HepG2 (cell line): Measurements from ENCODE around the gene PRKAG3. TPM values are rescaled to one million over a fixed set of nuclear protein-coding genes. Genes with fewer than 3 reads are reported as not detected.

Experiments used
- ATAC-seq: fragments of 200-7000 bp; cut with Tn5 transposase; 3 replicates; pipeline ENCODE4 v1.9.1; 2020; ENCODE audit warnings: mild to moderate bottlenecking, moderate library complexity
- BruUV-seq: library from RNA; stranded (reverse); fragments of 400-500 nt; replicated peaks from 2 replicates; lab custom pipeline; 2021; lab: Mats Ljungman, UMichigan
- CTCF ChIA-PET: fragments of 300-600 bp; formaldehyde crosslinking; extraction: SDS; loops from one replicate; lab custom pipeline; 2021; ENCODE audit warnings: low total read pairs, inconsistent platforms, low intra/inter-chr PET ratio; lab: Yijun Ruan, JAX
- POLR2A ChIA-PET: fragments of 350-600 bp; sonication (Branson Sonifier 250); formaldehyde crosslinking; loops from one replicate; lab custom pipeline; 2020; ENCODE audit warnings: antibody characterized with exemption, inconsistent platforms; lab: Yijun Ruan, JAX
- DNase-seq: peaks from one replicate; pipeline ENCODE4 v3.0.0-alpha.2; 2015; ENCODE audit warnings: low spot score
- FAIRE-seq: peaks from 3 replicates; lab custom pipeline; 2011; peaks lifted over from hg19 to GRCh38; lab: Jason Lieb, UNC
- H2AFZ ChIP-seq: one replicate; pipeline ENCODE4 v1.6.1; 2011; ENCODE audit warnings: low read length, inconsistent platforms
- H3K27ac ChIP-seq: fragments of 300-600 bp; 3 replicates; pipeline ENCODE4 v1.8.0; 2011; ENCODE audit warnings: mixed run types, mild to moderate bottlenecking, mixed read lengths, low read length, inconsistent platforms; ENCODE audit not compliant: insufficient read depth; ENCODE audit errors: extremely low read length
- H3K27me3 ChIP-seq, 2 experiments: fragments of 200-600 bp in 1 of 2; 2 replicates in 1 of 2; 3 replicates in 1 of 2; pipeline versions ENCODE4 v1.6.0 to v1.8.0; 2011; ENCODE audit warnings: low read length in 2 of 2, mild to moderate bottlenecking in 2 of 2, moderate library complexity in 2 of 2, inconsistent platforms in 1 of 2; ENCODE audit not compliant: insufficient read depth in 2 of 2, control insufficient read depth in 1 of 2
- H3K36me3 ChIP-seq, 2 experiments: fragments of 200-600 bp in 1 of 2; replicated peaks in 1 of 2; 2 replicates in 1 of 2; 3 replicates in 1 of 2; pipeline versions ENCODE4 v1.5.1 to v1.8.0; 2011; ENCODE audit warnings: low read length in 2 of 2, inconsistent platforms in 1 of 2; ENCODE audit not compliant: insufficient read depth in 2 of 2, control insufficient read depth in 1 of 2
- H3K4me1 ChIP-seq: 2 replicates; pipeline ENCODE4 v1.5.1; 2012; ENCODE audit warnings: low read length, inconsistent platforms; ENCODE audit not compliant: insufficient read depth
- H3K4me2 ChIP-seq: 2 replicates; pipeline ENCODE4 v1.6.0; 2011; ENCODE audit warnings: low read depth, low read length, inconsistent platforms
- H3K4me3 ChIP-seq, 3 experiments: fragments of 200-600 bp in 1 of 3; sonication (generic), shearing (Covaris generic) in 1 of 3; replicated peaks in 1 of 3; 2 replicates each; pipeline ENCODE4 v1.5.1; 2011 to 2016; ENCODE audit warnings: low read length in 3 of 3, inconsistent platforms in 2 of 3, low read depth in 2 of 3, mild to moderate bottlenecking in 2 of 3, control low read depth in 1 of 3, mixed read lengths in 1 of 3; ENCODE audit not compliant: insufficient read depth in 1 of 3
- H3K79me2 ChIP-seq: one replicate; pipeline ENCODE4 v1.6.1; 2011; ENCODE audit warnings: low read length, inconsistent platforms; ENCODE audit not compliant: insufficient read depth
- H3K9ac ChIP-seq: 2 replicates; pipeline ENCODE4 v1.6.0; 2011; ENCODE audit warnings: mild to moderate bottlenecking, low read depth, low read length, inconsistent platforms; ENCODE audit not compliant: insufficient read depth
- H3K9me3 ChIP-seq: 2 replicates; pipeline ENCODE4 v1.5.1; 2012; ENCODE audit warnings: mild to moderate bottlenecking, low read length
- H4K20me1 ChIP-seq: 2 replicates; pipeline ENCODE4 v1.6.0; 2011; ENCODE audit warnings: inconsistent platforms, mild to moderate bottlenecking, low read length, moderate library complexity; ENCODE audit not compliant: insufficient read depth
- ATF1 ChIP-seq: IDR thresholded peaks from 2 replicates; pipeline ENCODE4 v1.6.1; 2016; ENCODE audit warnings: mild to moderate bottlenecking, control low read depth
- BHLHE40 ChIP-seq: IDR thresholded peaks from 2 replicates; pipeline ENCODE4 v1.6.1; 2011; ENCODE audit warnings: low read length, improper control_type of control experiment
- CENPT ChIP-seq: sonication (generic); formaldehyde crosslinking; IDR thresholded peaks from 2 replicates; pipeline ENCODE4 v1.8.0; 2022; ENCODE audit warnings: low read depth, mild to moderate bottlenecking, moderate library complexity, missing genetic modification reagents
- CENPX ChIP-seq: sonication (generic); formaldehyde crosslinking; IDR thresholded peaks from 2 replicates; pipeline ENCODE4 v1.9.0; 2021; ENCODE audit warnings: mild to moderate bottlenecking, missing genetic modification reagents, moderate library complexity
- DMAP1 ChIP-seq: IDR thresholded peaks from 2 replicates; pipeline ENCODE4 v1.6.1; 2016
- MTF2 ChIP-seq: sonication (generic); formaldehyde crosslinking; IDR thresholded peaks from 2 replicates; pipeline ENCODE4 v1.5.0; 2020; ENCODE audit warnings: missing genetic modification reagents, borderline replicate concordance
- NCOA2 ChIP-seq: sonication (generic); formaldehyde crosslinking; IDR thresholded peaks from 2 replicates; pipeline ENCODE4 v1.8.0; 2022; ENCODE audit warnings: inconsistent platforms
- PHF21A ChIP-seq: sonication (generic); formaldehyde crosslinking; IDR thresholded peaks from 2 replicates; pipeline ENCODE4 v1.5.0; 2020; ENCODE audit warnings: mild to moderate bottlenecking, missing genetic modification reagents
- SNAPC2 ChIP-seq: sonication (generic); formaldehyde crosslinking; IDR thresholded peaks from 2 replicates; pipeline ENCODE4 v1.8.1; 2022; ENCODE audit warnings: mild to moderate bottlenecking, missing genetic modification reagents
- TMF1 ChIP-seq: sonication (generic); formaldehyde crosslinking; IDR thresholded peaks from 2 replicates; pipeline ENCODE4 v1.8.1; 2022; ENCODE audit warnings: low read depth, missing genetic modification reagents
- TP53 ChIP-seq: sonication (generic); formaldehyde crosslinking; conservative IDR thresholded peaks from 2 replicates; pipeline ENCODE4 v1.4.0; 2020; ENCODE audit warnings: missing genetic modification reagents
- YEATS2 ChIP-seq: sonication (generic); formaldehyde crosslinking; IDR thresholded peaks from 2 replicates; pipeline ENCODE4 v1.4.0; 2020; ENCODE audit warnings: missing genetic modification reagents, borderline replicate concordance
- ZFP82 ChIP-seq: sonication (generic); formaldehyde crosslinking; IDR thresholded peaks from 2 replicates; pipeline ENCODE4 v1.5.1; 2020; ENCODE audit warnings: mild to moderate bottlenecking, missing genetic modification reagents, borderline replicate concordance
- ZNF333 ChIP-seq: sonication (generic); formaldehyde crosslinking; IDR thresholded peaks from 2 replicates; pipeline ENCODE4 v1.4.0; 2020; ENCODE audit warnings: mild to moderate bottlenecking, missing genetic modification reagents, borderline replicate concordance
- ZNF468 ChIP-seq: sonication (generic); formaldehyde crosslinking; IDR thresholded peaks from 2 replicates; pipeline ENCODE4 v1.8.0; 2022; ENCODE audit warnings: mild to moderate bottlenecking, moderate library complexity, missing genetic modification reagents
- ZNF775 ChIP-seq: sonication (generic); formaldehyde crosslinking; IDR thresholded peaks from 2 replicates; pipeline ENCODE4 v1.4.0; 2020; ENCODE audit warnings: missing genetic modification reagents, mild to moderate bottlenecking, moderate library complexity, borderline replicate concordance
- WGBS: methylation state at CpG from one replicate; pipeline ENCODE4 v1.1.6; 2017; ENCODE audit warnings: low lambda C conversion rate; 5-methylcytosine and 5-hydroxymethylcytosine counted together
- in situ Hi-C: cut with HindIII; loops from 2 replicates; pipeline ENCODE4 v1.10.0; 2017; ENCODE audit warnings: low pct_unique_long_range_greater_than_20kb; ENCODE audit not compliant: extremely low pct_ligation_motif_present
- intact Hi-C: fragments of 100-400 bp; cut with micrococcal nuclease; formaldehyde crosslinking; loops from one replicate; pipeline ENCODE4 v1.10.0; 2022; ENCODE audit not compliant: unreplicated experiment
- polyA plus RNA-seq, 8 experiments: library from polyadenylated mRNA; depleted of rRNA in 3 of 8; stranded (reverse) in 7 of 8; unstranded in 1 of 8; fragments of >200 nt; fragmentation: Illumina TruSeq in 4 of 8; extraction: Trizol in 4 of 8; gene quantifications; 2 replicates each; pipeline versions ENCODE4 v1.2.1 to v1.2.3, GENCODE V29; 2011 to 2016; ENCODE audit warnings: low read depth in 4 of 8, missing spikeins in 1 of 8, mixed read lengths in 1 of 8; ENCODE audit not compliant: insufficient read depth in 1 of 8
- total RNA-seq, 5 experiments: library from RNA; depleted of rRNA; stranded (reverse); fragments of >200 nt; fragmentation: Illumina TruSeq; extraction: Trizol; gene quantifications; 2 replicates each; pipeline ENCODE4 v1.2.3, GENCODE V29; 2016; ENCODE audit warnings: low read depth in 1 of 5
- TF ChIP-seq, protein P1 (sequence below): sonication (generic); formaldehyde crosslinking; IDR thresholded peaks from 2 replicates; pipeline ENCODE4 v1.4.0; 2020; ENCODE audit warnings: mild to moderate bottlenecking, missing genetic modification reagents
- TF ChIP-seq, protein P2 (sequence below): sonication (generic); formaldehyde crosslinking; IDR thresholded peaks from 2 replicates; pipeline ENCODE4 v1.8.0; 2022; ENCODE audit warnings: mild to moderate bottlenecking, missing genetic modification reagents, moderate library complexity
- TF ChIP-seq, protein P3 (sequence below): sonication (generic); formaldehyde crosslinking; IDR thresholded peaks from 2 replicates; pipeline ENCODE4 v1.4.0; 2020; ENCODE audit warnings: missing genetic modification reagents, borderline replicate concordance

PRKAG3 gene
- total and polyA plus RNA-seq, 2 of the 13 experiments (the other 11 are each of a cell fraction or from before 2014, with no cell fraction given): not detected

DNA sequence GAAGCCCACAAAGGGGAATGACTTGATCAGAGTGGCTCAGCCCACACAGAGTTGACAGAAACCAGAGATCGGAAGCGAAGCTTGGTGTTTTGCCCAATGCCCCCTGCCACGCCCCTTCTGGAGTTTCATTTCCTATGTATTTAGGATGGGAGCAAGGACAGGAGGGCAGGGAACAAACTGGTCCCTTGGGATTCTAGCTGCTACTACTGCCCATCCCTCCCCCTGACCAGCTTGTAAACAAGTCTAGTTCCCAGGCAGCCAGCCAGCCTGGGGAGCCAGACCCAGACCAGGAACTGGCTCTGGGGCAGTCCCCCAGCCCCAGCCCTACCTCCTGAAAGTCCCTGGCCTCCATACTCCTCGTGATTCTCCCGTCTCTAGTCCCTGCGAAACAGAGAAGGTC lies 36.3 kb upstream of the PRKAG3 start:
- Histone ChIP-seq H2AFZ (no peak overlapping the region), H3K4me1 (no peaks in the 10 kb centered on the region; the same call in 1 of the 2 replicates), H3K9ac (no peak overlapping the region), H3K27ac (no peak overlapping the region), H3K79me2 (no peaks in the 10 kb centered on the region), H3K4me3 (no peak overlapping the region), H3K27me3 (peaks cover 11 to 89% of the 10 kb centered on the region in 2 experiments; a peak in 4 of 5 replicates), H3K9me3 (no peaks in the 10 kb centered on the region)
- no peak for ATAC-seq
- intact Hi-C loops: loop anchor here (10.0 kb wide), 2 partner anchors 87 to 117 kb away; partner anchors contain the start of genes CDK5R2 and FEV
- WGBS: 4% methylated on average over 6 of the region's 6 CpGs
- no peak for FAIRE-seq
- POLR2A ChIA-PET: no interaction called here
- in situ Hi-C loops: no loop called here
- no TSS peak for BruUV-seq
- CTCF ChIA-PET: no interaction called here
- TF ChIP-seq, protein P1, sequence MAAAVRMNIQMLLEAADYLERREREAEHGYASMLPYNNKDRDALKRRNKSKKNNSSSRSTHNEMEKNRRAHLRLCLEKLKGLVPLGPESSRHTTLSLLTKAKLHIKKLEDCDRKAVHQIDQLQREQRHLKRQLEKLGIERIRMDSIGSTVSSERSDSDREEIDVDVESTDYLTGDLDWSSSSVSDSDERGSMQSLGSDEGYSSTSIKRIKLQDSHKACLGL (CRISPR knock-in tag): no peak
- no peak for TF ChIP-seq ZNF468 (CRISPR knock-in tag)
- no peak for TF ChIP-seq TP53 (CRISPR knock-in tag)
- no peak for TF ChIP-seq BHLHE40
- TF ChIP-seq, protein P2, sequence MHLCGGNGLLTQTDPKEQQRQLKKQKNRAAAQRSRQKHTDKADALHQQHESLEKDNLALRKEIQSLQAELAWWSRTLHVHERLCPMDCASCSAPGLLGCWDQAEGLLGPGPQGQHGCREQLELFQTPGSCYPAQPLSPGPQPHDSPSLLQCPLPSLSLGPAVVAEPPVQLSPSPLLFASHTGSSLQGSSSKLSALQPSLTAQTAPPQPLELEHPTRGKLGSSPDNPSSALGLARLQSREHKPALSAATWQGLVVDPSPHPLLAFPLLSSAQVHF (CRISPR knock-in tag): no peak
- TF ChIP-seq TMF1 (CRISPR knock-in tag): no peak
- no peak for TF ChIP-seq ZNF775 (CRISPR knock-in tag)
- TF ChIP-seq ZFP82 (CRISPR knock-in tag): no peak
- TF ChIP-seq ATF1 (CRISPR knock-in tag): no peak
- no peak for TF ChIP-seq SNAPC2 (CRISPR knock-in tag)
- no peak for TF ChIP-seq YEATS2 (CRISPR knock-in tag)
- no peak for TF ChIP-seq ZNF333 (CRISPR knock-in tag)
- TF ChIP-seq, protein P3, sequence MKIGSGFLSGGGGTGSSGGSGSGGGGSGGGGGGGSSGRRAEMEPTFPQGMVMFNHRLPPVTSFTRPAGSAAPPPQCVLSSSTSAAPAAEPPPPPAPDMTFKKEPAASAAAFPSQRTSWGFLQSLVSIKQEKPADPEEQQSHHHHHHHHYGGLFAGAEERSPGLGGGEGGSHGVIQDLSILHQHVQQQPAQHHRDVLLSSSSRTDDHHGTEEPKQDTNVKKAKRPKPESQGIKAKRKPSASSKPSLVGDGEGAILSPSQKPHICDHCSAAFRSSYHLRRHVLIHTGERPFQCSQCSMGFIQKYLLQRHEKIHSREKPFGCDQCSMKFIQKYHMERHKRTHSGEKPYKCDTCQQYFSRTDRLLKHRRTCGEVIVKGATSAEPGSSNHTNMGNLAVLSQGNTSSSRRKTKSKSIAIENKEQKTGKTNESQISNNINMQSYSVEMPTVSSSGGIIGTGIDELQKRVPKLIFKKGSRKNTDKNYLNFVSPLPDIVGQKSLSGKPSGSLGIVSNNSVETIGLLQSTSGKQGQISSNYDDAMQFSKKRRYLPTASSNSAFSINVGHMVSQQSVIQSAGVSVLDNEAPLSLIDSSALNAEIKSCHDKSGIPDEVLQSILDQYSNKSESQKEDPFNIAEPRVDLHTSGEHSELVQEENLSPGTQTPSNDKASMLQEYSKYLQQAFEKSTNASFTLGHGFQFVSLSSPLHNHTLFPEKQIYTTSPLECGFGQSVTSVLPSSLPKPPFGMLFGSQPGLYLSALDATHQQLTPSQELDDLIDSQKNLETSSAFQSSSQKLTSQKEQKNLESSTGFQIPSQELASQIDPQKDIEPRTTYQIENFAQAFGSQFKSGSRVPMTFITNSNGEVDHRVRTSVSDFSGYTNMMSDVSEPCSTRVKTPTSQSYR (CRISPR knock-in tag): no peak
- no peak for TF ChIP-seq MTF2 (CRISPR knock-in tag)
- no peak for TF ChIP-seq CENPT
- TF ChIP-seq NCOA2: no peak
- no peak for TF ChIP-seq DMAP1 (CRISPR knock-in tag)
- no peak for TF ChIP-seq CENPX
- no peak for TF ChIP-seq PHF21A (CRISPR knock-in tag)
- TF ChIP-seq, all 625 proteins: peak for 0
- DNase-seq: no peak
- Histone ChIP-seq H3K4me2 (no peak overlapping the region), H3K36me3 (no peaks in the 10 kb centered on the region), H4K20me1 (no peaks in the 10 kb centered on the region; the same call in 1 of the 2 replicates)
